Measurements from ENCODE around the gene CPEB3. TPM values are rescaled to one million over a fixed set of nuclear protein-coding genes. Genes with fewer than 3 reads are reported as not detected.
"Not testable (repeated sequence)": the region's sequence is repeated elsewhere in the genome, so short reads cannot be mapped to it uniquely, and the experiment has no call there.

The CPEB3 gene
- total and polyA plus RNA-seq, 9 of the 15 experiments (the other 6 are each of a cell fraction or from before 2014, with no cell fraction given), result 0.15 to 1.2 (median 0.51) TPM

GRCh38 chr10:92134049-92134448, 156.8 kb downstream of the CPEB3 start:
- H3K4me2 ChIP-seq (ENCODE audit: insufficient read depth, low read length); H3K9me1 ChIP-seq (ENCODE audit: control insufficient read depth, insufficient read depth, low read length); H3K9ac ChIP-seq (ENCODE audit: insufficient read depth in 1 of 2, low read depth in 2 of 2, low read length in 2 of 2); CTCF ChIA-PET (ENCODE audit: low intra/inter-chr PET ratio); H3K4me3 ChIP-seq; H2AFZ ChIP-seq (ENCODE audit: low read depth, low read length); H4K20me1 ChIP-seq (replicated peaks; ENCODE audit: control insufficient read depth, insufficient read depth, low read length); BruUV-seq (replicated peaks); DNase-seq (ENCODE audit: extremely low read depth in 1 of 4, low spot score in 3 of 4); intact Hi-C loops (cut with micrococcal nuclease); ATAC-seq; H3K79me2 ChIP-seq (ENCODE audit: control insufficient read depth, insufficient read depth, low read length); H3K9me3 ChIP-seq (replicated peaks; ENCODE audit: control insufficient read depth, insufficient read depth, low read depth, low read length); H3K36me3 ChIP-seq (ENCODE audit: control insufficient read depth, insufficient read depth, low read length); in situ Hi-C loops (cut with MboI); H3K4me1 ChIP-seq (replicated peaks in 1 of 2; ENCODE audit: control insufficient read depth in 2 of 2, insufficient read depth in 2 of 2, low read length in 2 of 2); H3K27me3 ChIP-seq (ENCODE audit: control insufficient read depth in 2 of 2, insufficient read depth in 2 of 2, low read length in 2 of 2); H3K27ac ChIP-seq (ENCODE audit: extremely low read depth, low read depth, low read length); FAIRE-seq: not testable (repeated sequence)
- POLR2A ChIA-PET, result interaction anchor here (0.8 kb wide), 1 partner anchor 9 kb away, joined by 3 read pairs; no protein-coding TSS in a partner anchor
- peak; percentile 82 for TF ChIP-seq ATF7 (IDR thresholded peaks at IDR 0.05)
- WGBS (ENCODE audit: insufficient coverage, low coverage, missing lambda C conversion rate), result 38% methylated on average over 1 of the region's 1 CpG

- FAIRE-seq (no peak), DNase-seq (ENCODE audit: extremely low read depth in 1 of 4, low spot score in 3 of 4) (no peak), ATAC-seq (no peak)
- H3K27me3 ChIP-seq (ENCODE audit: control insufficient read depth in 2 of 2, insufficient read depth in 2 of 2, low read length in 2 of 2), result no peaks in the 10 kb centered on the region
- no peaks in the 10 kb centered on the region for H3K79me2 ChIP-seq (ENCODE audit: control insufficient read depth, insufficient read depth, low read length)
- H3K4me2 ChIP-seq (ENCODE audit: insufficient read depth, low read length), result no peak overlapping the region
- intact Hi-C loops (cut with micrococcal nuclease), result no loop called here
- no peaks in the 10 kb centered on the region for H3K4me1 ChIP-seq (replicated peaks in 1 of 2; ENCODE audit: control insufficient read depth in 2 of 2, insufficient read depth in 2 of 2, low read length in 2 of 2)
- ChIA-PET POLR2A (no interaction called here), CTCF (ENCODE audit: low intra/inter-chr PET ratio) (no interaction called here)
- no TSS peak for BruUV-seq (replicated peaks)
- no peak for TF ChIP-seq PCBP1 (IDR thresholded peaks at IDR 0.05; ENCODE audit: low read depth, low read length, poor library complexity, severe bottlenecking)
- peak; percentile 77 for TF ChIP-seq ZNF316 (IDR thresholded peaks at IDR 0.05)
- TF ChIP-seq C11orf30 (IDR thresholded peaks at IDR 0.05; ENCODE audit: low read depth), result peak; percentile 48
- no peak for TF ChIP-seq POLR3A (IDR thresholded peaks at IDR 0.05; ENCODE audit: borderline replicate concordance, extremely low read depth, insufficient read depth, insufficient read length)
- peak; percentile 41; the same call in 1 of the 2 replicates for TF ChIP-seq MAFG (tag; conservative IDR thresholded peaks at IDR 0.05)
- in situ Hi-C loops (cut with MboI), result no loop called here
- H4K20me1 ChIP-seq (replicated peaks; ENCODE audit: control insufficient read depth, insufficient read depth, low read length), result no peaks in the 10 kb centered on the region
- 31% methylated on average over 5 of the region's 5 CpGs for WGBS (ENCODE audit: insufficient coverage, low coverage, missing lambda C conversion rate)
- no peak overlapping the region for H3K9ac ChIP-seq (ENCODE audit: insufficient read depth in 1 of 2, low read depth in 2 of 2, low read length in 2 of 2)
- H3K36me3 ChIP-seq (ENCODE audit: control insufficient read depth, insufficient read depth, low read length), result no peaks in the 10 kb centered on the region
- no peak overlapping the region for H3K4me3 ChIP-seq
- H3K9me1 ChIP-seq (ENCODE audit: control insufficient read depth, insufficient read depth, low read length), result no peaks in the 10 kb centered on the region
- H3K27ac ChIP-seq (ENCODE audit: extremely low read depth, low read depth, low read length), result no peak overlapping the region
- H3K9me3 ChIP-seq (replicated peaks; ENCODE audit: control insufficient read depth, insufficient read depth, low read depth, low read length), result no peaks in the 10 kb centered on the region
- H2AFZ ChIP-seq (ENCODE audit: low read depth, low read length), result no peak overlapping the region
Measured at GRCh38 chr10:92131275-92131820, 159.5 kb downstream of the CPEB3 start.

All from K562 (cell line).